ENCODE results near the gene ZBTB12. TPM values are rescaled to one million over a fixed set of nuclear protein-coding genes. Genes with fewer than 3 reads are reported as not detected.

The ZBTB12 gene
- total and polyA plus RNA-seq, 2 of the 13 experiments (the other 11 are each of a cell fraction or from before 2014, with no cell fraction given) = 4.8 to 6.0 TPM

DNA sequence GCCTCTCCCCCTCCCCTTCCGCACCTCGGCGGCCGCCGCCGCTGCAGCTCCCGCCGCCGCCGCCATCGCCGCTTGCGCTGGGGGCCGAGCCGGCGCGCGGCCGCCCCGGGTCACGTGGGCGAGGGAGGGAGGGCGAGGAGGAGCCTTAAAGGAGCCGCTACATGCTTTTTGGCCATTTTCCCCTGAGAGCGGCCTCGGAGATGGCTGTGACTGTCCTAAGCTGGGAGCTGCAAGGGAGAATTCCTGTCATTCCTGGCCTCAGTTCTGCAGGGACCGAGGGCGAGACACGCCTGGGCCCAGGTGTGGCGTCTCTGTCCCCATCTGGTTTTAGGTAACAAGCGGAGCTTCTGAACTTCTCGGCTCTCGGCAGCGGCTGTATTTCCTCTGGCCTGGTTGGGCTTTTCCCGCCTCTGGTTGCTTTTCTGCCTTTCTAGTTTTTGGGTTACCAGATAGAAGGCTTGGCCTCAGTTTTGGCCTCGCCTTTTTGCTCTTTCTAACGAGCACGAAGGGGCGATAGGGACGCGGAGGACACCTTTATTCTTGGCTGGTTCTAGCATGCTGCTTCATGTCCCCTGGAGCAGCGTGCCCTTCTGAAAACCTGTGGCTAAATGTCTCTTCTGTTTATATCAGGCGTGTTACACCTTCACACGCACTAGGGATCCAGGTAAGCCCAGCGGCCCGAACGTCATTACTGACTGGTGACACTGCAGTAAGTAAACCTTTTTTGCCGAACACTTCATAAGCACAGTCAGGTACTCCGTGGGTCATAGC lies 4.1 kb downstream of the ZBTB12 start, which contains the start of gene EHMT2 (continued):
- TF ChIP-seq ZNF616 (CRISPR knock-in tag; IDR thresholded peaks at IDR 0.05; ENCODE audit: low read depth) = no peak
- TF ChIP-seq KDM5B (CRISPR knock-in tag; IDR thresholded peaks at IDR 0.05; ENCODE audit: borderline replicate concordance) = peak; percentile 78; the same call in 1 of the 2 replicates
- TF ChIP-seq, protein P1, sequence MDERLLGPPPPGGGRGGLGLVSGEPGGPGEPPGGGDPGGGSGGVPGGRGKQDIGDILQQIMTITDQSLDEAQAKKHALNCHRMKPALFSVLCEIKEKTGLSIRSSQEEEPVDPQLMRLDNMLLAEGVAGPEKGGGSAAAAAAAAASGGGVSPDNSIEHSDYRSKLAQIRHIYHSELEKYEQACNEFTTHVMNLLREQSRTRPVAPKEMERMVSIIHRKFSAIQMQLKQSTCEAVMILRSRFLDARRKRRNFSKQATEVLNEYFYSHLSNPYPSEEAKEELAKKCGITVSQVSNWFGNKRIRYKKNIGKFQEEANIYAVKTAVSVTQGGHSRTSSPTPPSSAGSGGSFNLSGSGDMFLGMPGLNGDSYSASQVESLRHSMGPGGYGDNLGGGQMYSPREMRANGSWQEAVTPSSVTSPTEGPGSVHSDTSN (CRISPR knock-in tag; IDR thresholded peaks at IDR 0.05) = no peak
- peak; percentile 61; the same call in 1 of the 2 replicates for TF ChIP-seq ZNF430 (CRISPR knock-in tag; IDR thresholded peaks at IDR 0.05)
- TF ChIP-seq POLR2G (IDR thresholded peaks at IDR 0.05; ENCODE audit: low read depth, low read length) = peak; percentile 42; the same call in 1 of the 2 replicates
- TF ChIP-seq, protein P2, sequence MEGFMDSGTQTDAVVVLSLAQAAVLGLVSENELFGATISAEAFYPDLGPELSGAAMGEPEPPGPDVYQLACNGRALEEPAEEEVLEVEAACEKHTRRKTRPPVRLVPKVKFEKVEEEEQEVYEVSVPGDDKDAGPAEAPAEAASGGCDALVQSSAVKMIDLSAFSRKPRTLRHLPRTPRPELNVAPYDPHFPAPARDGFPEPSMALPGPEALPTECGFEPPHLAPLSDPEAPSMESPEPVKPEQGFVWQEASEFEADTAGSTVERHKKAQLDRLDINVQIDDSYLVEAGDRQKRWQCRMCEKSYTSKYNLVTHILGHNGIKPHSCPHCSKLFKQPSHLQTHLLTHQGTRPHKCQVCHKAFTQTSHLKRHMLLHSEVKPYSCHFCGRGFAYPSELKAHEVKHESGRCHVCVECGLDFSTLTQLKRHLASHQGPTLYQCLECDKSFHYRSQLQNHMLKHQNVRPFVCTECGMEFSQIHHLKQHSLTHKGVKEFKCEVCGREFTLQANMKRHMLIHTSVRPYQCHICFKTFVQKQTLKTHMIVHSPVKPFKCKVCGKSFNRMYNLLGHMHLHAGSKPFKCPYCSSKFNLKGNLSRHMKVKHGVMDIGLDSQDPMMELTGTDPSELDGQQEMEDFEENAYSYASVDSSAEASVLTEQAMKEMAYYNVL (CRISPR knock-in tag; IDR thresholded peaks at IDR 0.05; ENCODE audit: borderline replicate concordance) = peak; percentile 84; the same call in 1 of the 2 replicates
- TF ChIP-seq HDAC1 (CRISPR knock-in tag; IDR thresholded peaks at IDR 0.05) = 0 out of 2 replicates have a peak, but pooled peaks have one; percentile 22
- TF ChIP-seq, protein P3, sequence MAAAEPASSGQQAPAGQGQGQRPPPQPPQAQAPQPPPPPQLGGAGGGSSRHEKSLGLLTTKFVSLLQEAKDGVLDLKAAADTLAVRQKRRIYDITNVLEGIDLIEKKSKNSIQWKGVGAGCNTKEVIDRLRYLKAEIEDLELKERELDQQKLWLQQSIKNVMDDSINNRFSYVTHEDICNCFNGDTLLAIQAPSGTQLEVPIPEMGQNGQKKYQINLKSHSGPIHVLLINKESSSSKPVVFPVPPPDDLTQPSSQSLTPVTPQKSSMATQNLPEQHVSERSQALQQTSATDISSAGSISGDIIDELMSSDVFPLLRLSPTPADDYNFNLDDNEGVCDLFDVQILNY (CRISPR knock-in tag; conservative IDR thresholded peaks at IDR 0.05) = no peak
- TF ChIP-seq KDM4B (CRISPR knock-in tag; IDR thresholded peaks at IDR 0.05) = 0 out of 2 replicates have a peak, but pooled peaks have one; percentile 12
- TF ChIP-seq, protein P4, sequence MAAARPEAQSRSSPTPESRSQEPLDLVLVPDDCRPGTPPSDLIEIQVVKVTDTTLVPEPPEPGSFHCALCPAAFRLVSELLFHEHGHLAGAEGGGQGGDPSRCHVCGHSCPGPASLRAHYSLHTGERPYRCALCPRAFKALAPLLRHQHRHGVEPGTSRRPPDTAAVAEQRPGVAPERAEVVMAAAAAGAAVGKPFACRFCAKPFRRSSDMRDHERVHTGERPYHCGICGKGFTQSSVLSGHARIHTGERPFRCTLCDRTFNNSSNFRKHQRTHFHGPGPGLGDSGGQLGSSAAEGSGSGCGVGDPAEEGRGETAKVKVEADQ (CRISPR knock-in tag; IDR thresholded peaks at IDR 0.05; ENCODE audit: borderline replicate concordance) = no peak
- TF ChIP-seq HMG20A (CRISPR knock-in tag; IDR thresholded peaks at IDR 0.05; ENCODE audit: borderline replicate concordance) = no peak
- TF ChIP-seq, protein P5, sequence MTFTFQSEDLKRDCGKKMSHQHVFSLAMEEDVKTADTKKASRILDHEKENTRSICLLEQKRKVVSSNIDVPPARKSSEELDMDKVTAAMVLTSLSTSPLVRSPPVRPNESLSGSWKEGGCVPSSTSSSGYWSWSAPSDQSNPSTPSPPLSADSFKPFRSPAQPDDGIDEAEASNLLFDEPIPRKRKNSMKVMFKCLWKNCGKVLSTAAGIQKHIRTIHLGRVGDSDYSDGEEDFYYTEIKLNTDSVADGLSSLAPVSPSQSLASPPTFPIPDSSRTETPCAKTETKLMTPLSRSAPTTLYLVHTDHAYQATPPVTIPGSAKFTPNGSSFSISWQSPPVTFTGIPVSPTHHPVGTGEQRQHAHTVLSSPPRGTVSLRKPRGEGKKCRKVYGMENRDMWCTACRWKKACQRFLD (CRISPR knock-in tag; IDR thresholded peaks at IDR 0.05; ENCODE audit: borderline replicate concordance) = no peak; the same call in 1 of the 2 replicates
- TF ChIP-seq ZFP90 (CRISPR knock-in tag; IDR thresholded peaks at IDR 0.05; ENCODE audit: borderline replicate concordance) = no peak; the same call in 1 of the 2 replicates
- no peak for TF ChIP-seq NONO (IDR thresholded peaks at IDR 0.05)
- 0 out of 2 replicates have a peak, but pooled peaks have one; percentile 51 for TF ChIP-seq NONO (CRISPR knock-in tag; conservative IDR thresholded peaks at IDR 0.05)
- TF ChIP-seq ZNF143 (CRISPR knock-in tag; IDR thresholded peaks at IDR 0.05) = peak; percentile 56; the same call in 1 of the 2 replicates
- peak; percentile 13 for TF ChIP-seq ZEB1 (IDR thresholded peaks at IDR 0.05; ENCODE audit: insufficient replicate concordance, low read depth)
- TF ChIP-seq SRSF1 (optimal IDR thresholded peaks at IDR 0.05; ENCODE audit: low read depth, low read length) = peak; percentile 13
- TF ChIP-seq ZNF713 (CRISPR knock-in tag; IDR thresholded peaks at IDR 0.05) = no peak
- TF ChIP-seq ZNF883 (CRISPR knock-in tag; IDR thresholded peaks at IDR 0.05; ENCODE audit: not compliant biosample characterization) = no peak
- peak; percentile 57; the same call in 1 of the 2 replicates for TF ChIP-seq FOXC1 (CRISPR knock-in tag; IDR thresholded peaks at IDR 0.05; ENCODE audit: borderline replicate concordance)
- TF ChIP-seq SIN3A (IDR thresholded peaks at IDR 0.05; ENCODE audit: borderline replicate concordance, low read depth, low read length) = peak; percentile 60; the same call in 1 of the 2 replicates
- 0 out of 2 replicates have a peak, but pooled peaks have one; percentile 6 for TF ChIP-seq ZMYM4 (CRISPR knock-in tag; IDR thresholded peaks at IDR 0.05)

Data from HepG2 (cell line).